Dedifferentiated amniotic fluid mesenchymal stem cell (primary cell): Measurements from ENCODE around the gene MINAR2.

Source experiments
- DNase-seq: peaks from one replicate; pipeline ENCODE4 v3.0.0-alpha.2; 2016; ENCODE audit errors: extremely low spot score

MINAR2 gene

DNA sequence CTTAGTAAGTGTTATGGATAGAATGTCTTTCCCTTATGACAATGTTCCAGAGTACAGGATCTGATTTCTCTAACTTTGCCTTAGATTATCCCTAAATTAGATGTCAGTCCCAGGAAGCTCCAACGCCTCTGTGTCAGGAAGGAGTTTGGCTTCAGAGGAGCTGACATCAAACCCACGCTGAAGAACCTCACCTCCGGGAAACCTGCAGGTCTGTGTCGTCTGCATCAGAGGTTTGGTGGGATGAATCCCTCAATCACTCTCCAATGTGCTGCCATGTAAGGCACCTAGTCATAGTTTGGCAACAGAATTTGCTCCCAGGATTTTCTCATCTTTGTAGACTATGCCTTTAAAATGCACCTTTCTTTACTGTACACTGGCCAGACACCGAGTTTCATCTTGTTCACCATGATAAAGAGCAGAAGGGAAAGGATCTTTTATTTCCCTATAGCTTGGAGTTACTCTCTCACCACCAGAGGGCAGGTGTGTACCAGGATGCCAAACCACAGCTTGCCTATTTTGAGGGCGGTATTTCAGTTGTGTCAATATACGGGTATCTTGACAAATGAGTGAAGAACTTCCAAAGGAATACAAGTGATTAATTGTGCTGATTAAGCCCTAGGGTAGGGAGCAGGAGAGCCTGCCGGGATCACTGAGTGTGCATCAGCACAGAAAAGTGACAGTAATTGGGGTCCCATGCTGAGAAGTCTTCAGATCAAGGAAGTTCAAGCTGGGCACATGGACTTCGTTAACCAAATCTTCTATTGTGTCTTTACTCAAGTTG lies 23.4 kb downstream of the MINAR2 start:
- DNase-seq = peak; percentile 72

- no peak for DNase-seq
Measured at GRCh38 chr5:129773376-129773775, 25.5 kb downstream of the MINAR2 start.

DNA sequence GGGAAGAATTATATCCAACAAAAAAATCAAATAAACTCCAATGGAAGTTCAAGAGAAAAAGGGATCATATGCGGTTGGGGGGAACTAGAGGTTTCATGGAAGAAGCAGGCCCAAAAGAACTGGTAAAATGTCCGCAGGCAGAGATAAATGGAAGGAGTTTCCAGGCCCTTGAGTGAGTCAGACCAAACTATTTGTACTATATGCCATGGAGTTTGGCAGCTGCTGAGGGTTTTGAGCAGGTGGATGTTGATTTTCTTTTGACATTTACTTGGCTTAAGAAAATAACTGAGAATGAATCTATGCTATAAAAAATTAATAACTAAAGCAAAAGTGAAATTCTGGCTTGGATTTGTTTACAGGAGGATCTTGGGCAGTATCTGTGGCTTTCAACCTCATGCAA lies 33.7 kb downstream of the MINAR2 start:
- DNase-seq = no peak

GRCh38 chr5:129803403-129803802 lies 55.5 kb downstream of the MINAR2 start:
- no peak for DNase-seq

GRCh38 chr5:129804705-129805104 lies 56.8 kb downstream of the MINAR2 start:
- DNase-seq = no peak

- DNase-seq = no peak
Measured at GRCh38 chr5:129807162-129807814, 59.4 kb downstream of the MINAR2 start.
